ENCODE results near the gene KCNAB1.

- TF ChIP-seq CTCF (IDR thresholded peaks at IDR 0.05 in 2 of 3, conservative IDR thresholded peaks at IDR 0.05 in 1 of 3; ENCODE audit: borderline replicate concordance in 1 of 3, insufficient read depth in 1 of 3, low read depth in 2 of 3, low read length in 2 of 3) (no peak), RAD21 (IDR thresholded peaks at IDR 0.05; ENCODE audit: low read depth) (no peak)
These were observed 418.7 kb downstream of the KCNAB1 start for GRCh38 chr3:156539051-156539450.

All from HCT116 (cell line).